ENCODE measurements around the gene TNP2. TPM values are rescaled to one million over a fixed set of nuclear protein-coding genes. Genes with fewer than 3 reads are reported as not detected.

Gene TNP2
- polyA plus RNA-seq (ENCODE audit: insufficient read length in 3 of 3): not detected

DNA sequence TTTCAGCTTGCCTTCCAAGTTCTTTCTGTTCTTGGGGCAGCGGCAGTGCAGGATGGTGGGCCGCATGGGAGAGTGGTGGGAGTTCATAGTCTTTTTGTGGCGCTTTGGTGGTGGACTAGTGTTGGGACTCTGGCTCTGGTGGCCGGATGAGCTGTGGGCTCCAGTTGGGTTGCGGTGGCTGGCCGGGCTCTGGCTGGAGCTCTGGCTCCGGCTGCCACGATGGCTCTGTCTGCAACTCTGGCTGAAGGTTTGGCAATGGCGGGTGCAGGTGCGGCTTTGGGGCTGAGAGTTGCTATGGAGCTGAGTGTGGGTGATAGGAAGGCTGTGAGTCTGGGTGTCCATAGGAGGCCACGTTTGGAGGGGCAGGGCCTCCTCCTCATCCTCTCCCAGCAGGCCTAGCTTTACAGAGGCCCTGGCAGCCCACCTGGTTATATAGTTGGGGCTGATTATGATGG, at the start of gene TNP2:
TSS of gene TNP2 (minus strand) at position 405 of the 455 bp plus-strand sequence. CDS start at position 342, 63 bp downstream.
- no peak for DNase-seq (ENCODE audit: low read depth in 3 of 3, low spot score in 2 of 3)

GRCh38 chr16:11318817-11319216, 49.7 kb upstream of the TNP2 start:
- DNase-seq (ENCODE audit: low read depth in 3 of 3, low spot score in 2 of 3): no peak

- DNase-seq (ENCODE audit: low read depth in 3 of 3, low spot score in 2 of 3): no peak
Measured at GRCh38 chr16:11316331-11317015, 47.3 kb upstream of the TNP2 start.

- no peak for DNase-seq (ENCODE audit: low read depth in 3 of 3, low spot score in 2 of 3)
Measured at GRCh38 chr16:11315510-11315909, 46.4 kb upstream of the TNP2 start.

- no peak for DNase-seq (ENCODE audit: low read depth in 3 of 3, low spot score in 2 of 3)
Measured at GRCh38 chr16:11314309-11314894, 45.3 kb upstream of the TNP2 start.

DNA sequence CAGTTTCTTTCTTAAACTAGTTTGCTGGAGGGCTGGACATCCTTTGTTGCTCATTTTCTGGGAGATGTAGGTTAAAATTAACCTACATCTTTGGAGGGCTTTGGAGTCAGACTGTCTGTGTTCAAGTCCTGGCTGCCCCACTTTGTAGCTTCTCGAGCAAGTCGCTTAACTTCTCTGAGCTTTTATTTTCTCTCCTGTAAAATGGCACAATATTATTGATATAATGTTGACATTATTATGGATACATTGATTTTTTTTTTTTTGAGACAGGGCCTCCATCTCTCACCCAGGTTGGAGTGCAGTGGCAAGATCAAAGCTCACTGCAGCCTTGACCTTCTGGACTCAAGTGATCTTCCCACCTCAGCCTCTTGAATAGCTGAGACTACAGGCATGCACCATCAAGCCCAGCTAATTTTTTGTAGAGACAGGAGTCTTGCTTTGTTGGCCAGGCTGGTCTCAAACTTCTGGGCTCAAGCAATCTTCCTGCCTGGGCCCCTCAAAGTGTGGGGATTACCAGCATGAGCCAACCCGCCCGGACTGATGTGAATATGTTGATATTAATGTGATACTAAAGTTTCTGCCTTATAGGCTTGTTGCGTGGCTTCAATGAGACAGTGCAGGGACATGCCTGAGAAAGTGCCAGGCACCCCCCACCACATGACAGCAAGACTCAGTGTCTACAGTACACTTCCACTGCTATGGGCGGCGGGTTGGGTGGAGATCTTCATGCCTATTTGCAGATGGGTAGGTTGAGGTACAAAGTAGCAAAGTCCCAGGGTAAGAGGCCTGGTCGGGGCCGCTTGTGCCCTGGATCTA, 44.6 kb upstream of the TNP2 start:
- DNase-seq (ENCODE audit: low read depth in 3 of 3, low spot score in 2 of 3): no peak

GRCh38 chr16:11312718-11313492, 43.8 kb upstream of the TNP2 start:
- no peak for DNase-seq (ENCODE audit: low read depth in 3 of 3, low spot score in 2 of 3)

GRCh38 chr16:11310997-11311561, 42.0 kb upstream of the TNP2 start:
- DNase-seq (ENCODE audit: low read depth in 3 of 3, low spot score in 2 of 3): no peak

- no peak for DNase-seq (ENCODE audit: low read depth in 3 of 3, low spot score in 2 of 3)
Measured at GRCh38 chr16:11310634-11310977, 41.5 kb upstream of the TNP2 start.

GRCh38 chr16:11309895-11310633, 40.9 kb upstream of the TNP2 start:
- no peak for DNase-seq (ENCODE audit: low read depth in 3 of 3, low spot score in 2 of 3)

DNA sequence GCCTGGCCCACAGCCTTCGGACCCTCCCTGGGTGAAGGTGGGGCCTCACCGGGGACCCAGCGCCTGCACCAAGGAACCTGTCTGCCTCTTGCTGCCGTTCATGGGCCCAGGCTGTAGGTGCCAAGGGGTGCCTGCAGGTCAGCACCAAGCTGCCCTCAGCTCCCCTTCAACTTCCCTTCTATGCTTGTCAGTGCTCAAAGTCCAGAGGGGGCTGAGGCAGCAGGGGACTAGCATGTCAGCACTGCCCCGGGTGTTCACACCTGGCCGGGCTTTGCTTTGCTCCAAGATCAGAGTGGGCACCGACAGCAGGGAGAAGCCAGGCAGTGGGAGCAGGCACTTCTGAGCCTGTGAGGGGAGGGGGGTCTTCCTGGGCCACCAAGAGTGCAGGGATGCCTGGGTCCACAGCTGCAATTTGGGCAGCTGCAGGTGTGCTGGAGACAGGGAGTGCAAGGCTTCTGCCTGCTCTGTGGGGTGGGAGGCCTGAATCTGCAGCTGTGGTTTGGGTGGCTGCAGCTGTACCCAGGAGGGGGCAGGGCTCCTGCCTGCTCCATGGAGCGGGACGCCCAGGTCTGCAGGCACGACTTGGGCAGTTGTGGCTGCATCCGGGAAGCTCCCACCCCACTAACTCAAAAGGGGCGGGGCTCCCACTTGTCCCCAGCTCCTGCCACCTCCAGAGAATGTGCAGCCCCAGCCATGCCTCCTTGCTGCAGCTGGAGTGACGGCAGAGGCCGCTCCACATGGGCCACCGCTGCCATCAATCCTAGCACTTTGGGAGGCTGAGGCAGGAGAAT, 39.6 kb upstream of the TNP2 start:
- no peak for DNase-seq (ENCODE audit: low read depth in 3 of 3, low spot score in 2 of 3)

GRCh38 chr16:11307639-11308492, 38.7 kb upstream of the TNP2 start:
- no peak for DNase-seq (ENCODE audit: low read depth in 3 of 3, low spot score in 2 of 3)

GRCh38 chr16:11306997-11307638, 38.0 kb upstream of the TNP2 start:
- DNase-seq (ENCODE audit: low read depth in 3 of 3, low spot score in 2 of 3): no peak

GRCh38 chr16:11306381-11306780, 37.3 kb upstream of the TNP2 start:
- no peak for DNase-seq (ENCODE audit: low read depth in 3 of 3, low spot score in 2 of 3)

DNA sequence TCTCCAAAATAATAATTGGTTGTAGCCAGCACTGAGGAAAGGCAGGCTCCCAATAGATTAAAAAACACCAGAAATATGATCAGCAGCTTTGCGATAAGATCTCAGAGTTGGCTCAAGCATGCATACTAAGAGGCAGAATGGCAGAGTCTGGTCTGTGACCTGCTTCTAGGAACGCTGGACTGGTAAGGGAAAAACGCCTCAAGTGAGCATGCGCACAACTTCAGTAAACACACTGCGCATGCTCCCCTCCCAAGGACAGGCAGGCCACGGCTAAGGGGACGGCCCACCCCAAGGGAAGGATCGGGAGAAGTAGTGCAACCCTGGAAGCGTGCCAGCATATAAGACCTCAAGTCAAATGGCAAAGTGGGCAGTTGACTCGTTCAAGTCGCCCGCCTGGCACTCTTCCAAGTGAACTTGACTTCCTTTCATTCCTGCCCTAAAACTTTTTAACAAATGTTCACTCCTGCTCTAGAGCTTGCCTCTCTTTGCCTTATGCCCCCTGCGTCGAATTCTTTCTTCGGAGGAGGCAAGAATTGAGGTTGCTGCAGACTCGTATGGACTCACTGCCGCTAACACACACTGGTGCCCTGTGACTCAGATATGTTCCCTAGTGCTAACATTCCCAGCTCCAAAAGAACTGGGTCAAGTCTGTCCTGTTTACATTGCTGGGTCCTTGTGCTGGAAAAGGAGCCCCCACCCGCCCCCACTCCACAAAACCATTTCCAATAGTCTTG, 34.4 kb upstream of the TNP2 start:
- no peak for DNase-seq (ENCODE audit: low read depth in 3 of 3, low spot score in 2 of 3)

- DNase-seq (ENCODE audit: low read depth in 3 of 3, low spot score in 2 of 3): no peak
Measured at GRCh38 chr16:11302977-11303376, 33.9 kb upstream of the TNP2 start.

Measured in right renal cortex interstitium (tissue), 3 donors.